ENCODE results near the gene PCDH1. TPM values are rescaled to one million over a fixed set of nuclear protein-coding genes. Genes with fewer than 3 reads are reported as not detected.

Gene PCDH1
- total RNA-seq, 4 donors from 2014 or later = 10.6 to 148 (median 50.6) TPM

DNA sequence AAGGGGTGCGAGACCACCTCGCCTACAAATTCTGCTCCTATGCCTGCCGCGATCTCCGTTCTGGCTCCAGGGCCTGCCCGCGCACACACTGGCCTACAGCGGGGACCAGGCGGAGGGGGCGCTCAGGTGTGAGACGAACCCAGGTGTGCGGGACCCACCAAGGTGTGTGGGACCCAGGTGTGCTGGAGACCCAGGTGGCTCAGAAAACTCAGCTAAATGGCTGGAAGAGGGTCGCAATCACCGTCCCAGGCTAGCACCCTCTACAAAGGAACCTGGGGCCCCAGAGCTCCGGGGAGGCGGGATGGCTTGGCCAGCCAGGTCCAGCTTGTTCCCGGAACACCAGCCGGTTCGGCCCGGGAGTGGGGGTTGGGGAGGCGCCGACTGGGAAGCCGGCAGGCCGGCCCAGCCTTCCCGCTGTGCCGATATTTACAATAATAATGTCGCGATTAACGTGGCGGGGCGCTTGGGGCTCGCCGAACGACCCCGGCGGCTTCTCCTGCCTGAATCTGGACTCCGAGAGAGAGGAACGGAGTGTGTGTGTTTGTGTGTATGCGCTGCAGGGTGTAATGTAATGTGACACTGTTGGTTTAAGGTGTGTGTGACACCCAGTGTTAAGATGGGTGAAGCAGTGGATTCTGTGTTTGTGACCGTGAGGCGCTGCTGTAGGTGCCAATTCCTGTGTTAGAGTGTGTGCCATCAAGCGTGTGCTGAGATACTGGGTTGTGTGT lies 1.4 kb downstream of the PCDH1 start:
- ATAC-seq (ENCODE audit: low FRiP score) (no peak), DNase-seq (ENCODE audit: low spot score) (no peak)
- TF ChIP-seq, protein P1, sequence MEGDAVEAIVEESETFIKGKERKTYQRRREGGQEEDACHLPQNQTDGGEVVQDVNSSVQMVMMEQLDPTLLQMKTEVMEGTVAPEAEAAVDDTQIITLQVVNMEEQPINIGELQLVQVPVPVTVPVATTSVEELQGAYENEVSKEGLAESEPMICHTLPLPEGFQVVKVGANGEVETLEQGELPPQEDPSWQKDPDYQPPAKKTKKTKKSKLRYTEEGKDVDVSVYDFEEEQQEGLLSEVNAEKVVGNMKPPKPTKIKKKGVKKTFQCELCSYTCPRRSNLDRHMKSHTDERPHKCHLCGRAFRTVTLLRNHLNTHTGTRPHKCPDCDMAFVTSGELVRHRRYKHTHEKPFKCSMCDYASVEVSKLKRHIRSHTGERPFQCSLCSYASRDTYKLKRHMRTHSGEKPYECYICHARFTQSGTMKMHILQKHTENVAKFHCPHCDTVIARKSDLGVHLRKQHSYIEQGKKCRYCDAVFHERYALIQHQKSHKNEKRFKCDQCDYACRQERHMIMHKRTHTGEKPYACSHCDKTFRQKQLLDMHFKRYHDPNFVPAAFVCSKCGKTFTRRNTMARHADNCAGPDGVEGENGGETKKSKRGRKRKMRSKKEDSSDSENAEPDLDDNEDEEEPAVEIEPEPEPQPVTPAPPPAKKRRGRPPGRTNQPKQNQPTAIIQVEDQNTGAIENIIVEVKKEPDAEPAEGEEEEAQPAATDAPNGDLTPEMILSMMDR (IDR thresholded peaks at IDR 0.05) = no peak

DNA sequence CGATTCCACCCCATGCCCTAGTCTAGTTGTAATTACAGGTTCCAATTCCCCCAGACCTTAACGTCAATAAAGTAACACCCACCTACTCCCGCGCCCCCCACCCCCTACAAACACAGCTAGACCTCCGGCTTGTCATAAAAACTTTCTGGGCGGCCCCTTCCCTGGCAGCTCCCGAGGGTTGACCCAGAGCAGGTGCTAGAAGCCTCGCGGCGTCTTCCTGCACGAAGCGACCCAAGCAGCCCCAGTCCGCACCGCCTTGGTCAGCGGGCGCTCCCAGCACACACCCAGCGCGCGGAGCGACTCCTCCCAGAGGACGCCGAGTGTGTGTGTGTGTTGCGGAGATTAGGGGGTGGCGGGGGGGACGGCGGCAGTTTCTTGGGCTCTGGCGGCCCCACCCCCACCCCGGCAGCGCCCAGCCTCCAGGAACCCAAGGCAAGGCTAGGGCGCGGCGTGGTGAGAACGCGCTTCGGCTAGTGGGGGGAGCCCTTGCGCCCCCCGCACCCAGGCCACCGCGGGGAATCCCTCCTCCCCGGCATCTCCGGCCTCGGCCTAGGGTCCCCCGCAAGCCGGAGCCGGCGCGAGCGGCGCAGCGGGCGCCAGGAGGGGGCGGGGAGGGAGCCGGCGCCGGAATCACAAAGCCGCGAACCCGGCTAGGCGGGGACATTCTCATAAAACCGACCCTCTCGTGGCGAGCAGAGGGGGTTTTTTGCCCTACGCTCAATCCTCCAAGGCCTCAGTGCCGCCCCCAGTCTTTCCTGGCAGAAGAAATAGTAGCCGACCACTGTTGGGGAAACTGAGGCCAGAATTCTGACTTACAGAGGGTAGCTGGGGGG lies 2.2 kb downstream of the PCDH1 start:
- TF ChIP-seq, protein P1 (IDR thresholded peaks at IDR 0.05) = no peak
- DNase-seq (ENCODE audit: low spot score) = no peak
- ATAC-seq (ENCODE audit: low FRiP score) = no peak

DNA sequence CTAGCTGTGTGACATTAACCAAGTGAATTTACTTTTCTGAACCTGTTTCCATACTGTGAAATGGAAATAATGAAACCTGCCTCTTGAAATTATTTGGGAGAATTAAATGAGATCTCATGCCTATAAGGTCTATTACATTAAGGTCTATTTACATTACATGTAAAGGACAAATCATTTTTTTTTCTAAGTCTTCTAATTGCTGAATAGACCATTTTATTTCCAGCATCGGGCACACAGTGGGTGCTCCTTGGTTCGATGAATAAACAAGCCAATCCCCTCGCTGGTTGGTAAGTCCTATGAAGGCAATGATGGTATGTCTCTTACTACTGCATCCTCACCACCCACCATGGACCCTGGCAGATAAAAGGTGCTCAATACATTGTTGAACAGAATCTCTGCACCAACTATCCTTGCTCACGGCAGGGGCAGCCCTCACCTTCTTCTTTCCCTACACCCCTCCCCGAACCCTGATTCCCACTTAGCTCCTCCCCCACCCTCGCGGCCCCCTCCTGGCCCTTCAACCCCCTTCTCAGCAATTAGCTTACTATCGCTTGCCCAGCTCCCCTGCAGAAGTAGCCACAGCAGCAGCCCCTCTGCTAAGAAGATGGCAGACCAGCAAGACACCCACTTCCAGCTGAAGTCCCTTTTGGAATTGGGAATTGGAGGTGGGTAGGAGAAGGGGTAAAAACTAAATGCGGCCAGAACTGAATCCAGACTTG lies 3.0 kb downstream of the PCDH1 start:
- ATAC-seq (ENCODE audit: low FRiP score) (no peak), DNase-seq (ENCODE audit: low spot score) (no peak)
- TF ChIP-seq, protein P1 (IDR thresholded peaks at IDR 0.05) = no peak

DNA sequence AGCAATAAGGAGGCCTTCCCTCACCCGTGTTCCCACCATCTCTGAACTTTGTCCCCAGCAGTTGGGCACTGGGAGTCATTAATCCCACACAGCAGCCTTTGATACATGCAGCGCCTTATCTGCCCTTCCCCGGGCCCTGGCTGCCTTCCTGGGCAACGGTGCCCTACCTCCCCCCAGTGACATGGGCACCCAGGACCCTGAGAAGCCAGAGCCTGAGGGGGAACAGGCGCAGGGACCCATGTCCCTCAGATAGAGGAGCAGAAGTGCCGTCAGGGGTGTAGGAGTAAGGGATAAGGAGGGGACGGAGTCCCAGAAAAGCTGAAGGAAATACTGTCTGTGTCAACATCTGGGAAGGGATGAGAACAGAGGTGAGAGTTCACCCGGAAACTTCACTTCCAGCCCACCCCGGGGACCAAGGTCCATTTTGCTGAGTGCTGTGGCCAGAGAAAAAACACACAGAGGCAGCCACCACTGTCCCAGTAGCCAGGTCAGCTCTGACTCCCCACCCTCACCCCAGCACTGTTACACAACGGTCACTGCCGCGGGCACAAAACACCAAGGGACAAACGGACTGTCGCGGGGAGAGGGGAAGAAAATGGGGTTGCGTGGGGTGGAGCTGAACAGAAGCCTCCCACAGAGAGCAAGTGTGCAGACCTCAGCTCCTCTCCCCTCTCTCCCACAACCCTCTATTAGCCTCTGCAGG lies 3.8 kb downstream of the PCDH1 start:
- TF ChIP-seq, protein P1 (IDR thresholded peaks at IDR 0.05) = no peak
- ATAC-seq (ENCODE audit: low FRiP score) (no peak), DNase-seq (ENCODE audit: low spot score) (no peak)

DNA sequence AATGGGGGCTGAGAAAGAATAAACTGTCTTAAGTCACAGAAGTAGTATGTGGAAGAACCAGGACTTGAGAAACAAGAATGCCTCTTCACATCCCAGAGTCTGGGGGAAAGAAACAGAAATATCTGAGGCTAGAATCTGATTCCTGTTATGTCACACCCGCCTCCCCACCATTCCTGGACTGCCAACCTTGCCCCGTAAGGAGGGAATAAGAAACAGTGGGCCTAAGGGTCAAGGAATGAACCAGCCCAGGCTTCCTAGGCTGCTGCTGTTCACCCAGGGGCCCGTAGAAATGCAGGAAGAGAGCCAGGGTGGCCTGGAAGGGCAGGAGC lies 4.3 kb downstream of the PCDH1 start:
- TF ChIP-seq, protein P1 (IDR thresholded peaks at IDR 0.05) = no peak
- DNase-seq (ENCODE audit: low spot score) = no peak
- no peak for ATAC-seq (ENCODE audit: low FRiP score)

DNA sequence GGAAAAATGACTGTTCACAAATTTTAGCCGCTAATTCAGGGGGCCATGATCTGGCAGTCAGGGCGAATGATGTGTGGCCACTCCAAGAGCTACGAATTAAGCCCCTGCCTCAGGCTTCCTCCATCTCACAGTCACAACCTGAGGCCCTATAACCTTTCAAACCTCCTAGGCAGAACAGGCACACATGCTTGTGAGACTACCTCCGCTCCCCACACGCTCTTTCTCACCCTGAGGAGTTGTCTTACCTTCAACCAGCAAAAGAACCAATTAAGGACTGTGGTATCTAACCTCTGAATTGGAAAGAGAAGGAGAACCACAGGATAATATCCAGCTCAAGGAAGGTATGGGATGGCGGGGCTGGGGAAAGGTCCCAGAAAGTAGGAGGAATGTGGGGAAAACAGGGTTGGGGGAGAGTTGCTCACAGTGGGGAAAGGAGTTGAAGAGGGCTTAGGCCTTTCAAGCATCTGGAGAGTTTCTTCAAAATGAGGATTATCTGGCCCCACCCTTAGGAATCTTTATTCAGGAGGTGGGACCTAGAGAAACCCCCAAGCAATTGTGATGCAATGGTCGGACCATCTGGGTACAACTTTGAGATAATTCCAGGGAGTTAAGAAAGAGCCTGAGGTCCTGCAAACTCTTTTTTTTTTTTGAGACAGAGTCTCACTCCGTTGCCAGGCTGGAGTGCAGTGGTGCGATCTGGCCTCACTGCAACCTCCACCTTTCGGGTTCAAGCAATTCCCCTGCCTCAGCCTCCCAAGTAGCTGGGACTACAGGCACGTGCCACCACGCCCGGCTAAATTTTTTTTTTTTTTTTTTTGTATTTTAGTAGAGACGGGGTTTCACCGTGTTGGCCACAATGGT lies 5.5 kb downstream of the PCDH1 start:
- DNase-seq (ENCODE audit: low spot score) (no peak), ATAC-seq (ENCODE audit: low FRiP score) (no peak)
- TF ChIP-seq, protein P1 (IDR thresholded peaks at IDR 0.05) = no peak
